HG03139 (cell line): ENCODE results near the gene MBNL1.
A peak's percentile ranks its signal among the peaks of the same experiment; 100 is the strongest.
"Not testable (repeated sequence)": the region's sequence is repeated elsewhere in the genome, so short reads cannot be mapped to it uniquely, and the experiment has no call there.

ENCODE experiments used
- ATAC-seq: cut with Tn5 transposase; IDR thresholded peaks from one replicate; pipeline ENCODE4 v1.9.1; 2021; ENCODE audit not compliant: unreplicated experiment

The MBNL1 gene

GRCh38 chr3:152372633-152373032 is 103.9 kb downstream of the MBNL1 start:
- ATAC-seq: not testable (repeated sequence)

- ATAC-seq: no peak
Observed at GRCh38 chr3:152373379-152373778, 104.7 kb downstream of the MBNL1 start.

- ATAC-seq: peak; percentile 46
Observed at GRCh38 chr3:152374262-152374990, 105.7 kb downstream of the MBNL1 start.

- no peak for ATAC-seq
Observed at GRCh38 chr3:152375546-152375945, 106.8 kb downstream of the MBNL1 start.

GRCh38 chr3:152376351-152377183 is 107.8 kb downstream of the MBNL1 start:
- peak; percentile 67 for ATAC-seq

GRCh38 chr3:152377184-152377570 is 108.4 kb downstream of the MBNL1 start:
- no peak for ATAC-seq

GRCh38 chr3:152379415-152380042 is 110.8 kb downstream of the MBNL1 start:
- no peak for ATAC-seq

GRCh38 chr3:152380043-152380442 is 111.3 kb downstream of the MBNL1 start:
- no peak for ATAC-seq

- ATAC-seq: no peak
Observed at GRCh38 chr3:152381881-152382295, 113.2 kb downstream of the MBNL1 start.

GRCh38 chr3:152382312-152383135 is 113.8 kb downstream of the MBNL1 start:
- ATAC-seq: peak; percentile 26

GRCh38 chr3:152383136-152383606 is 114.4 kb downstream of the MBNL1 start:
- no peak for ATAC-seq

- ATAC-seq: no peak
Observed at GRCh38 chr3:152384412-152384811, 115.7 kb downstream of the MBNL1 start.

- no peak for ATAC-seq
Observed at GRCh38 chr3:152385761-152386160, 117.0 kb downstream of the MBNL1 start.

GRCh38 chr3:152386208-152386607 is 117.5 kb downstream of the MBNL1 start:
- ATAC-seq: no peak

GRCh38 chr3:152388631-152389030 is 119.9 kb downstream of the MBNL1 start:
- ATAC-seq: no peak

- no peak for ATAC-seq
Observed at GRCh38 chr3:152389316-152389934, 120.7 kb downstream of the MBNL1 start.

- ATAC-seq: no peak
Observed at GRCh38 chr3:152390647-152391046, 121.9 kb downstream of the MBNL1 start.

GRCh38 chr3:152391671-152392070 is 122.9 kb downstream of the MBNL1 start:
- no peak for ATAC-seq

- no peak for ATAC-seq
Observed at GRCh38 chr3:152392272-152392880, 123.6 kb downstream of the MBNL1 start.

- ATAC-seq: no peak
Observed at GRCh38 chr3:152394246-152394645, 125.5 kb downstream of the MBNL1 start.
